ENCODE data around the gene PKD2L1.
"Not testable (repeated sequence)": the region's sequence is repeated elsewhere in the genome, so short reads cannot be mapped to it uniquely, and the experiment has no call there.

- TF ChIP-seq, protein P1, sequence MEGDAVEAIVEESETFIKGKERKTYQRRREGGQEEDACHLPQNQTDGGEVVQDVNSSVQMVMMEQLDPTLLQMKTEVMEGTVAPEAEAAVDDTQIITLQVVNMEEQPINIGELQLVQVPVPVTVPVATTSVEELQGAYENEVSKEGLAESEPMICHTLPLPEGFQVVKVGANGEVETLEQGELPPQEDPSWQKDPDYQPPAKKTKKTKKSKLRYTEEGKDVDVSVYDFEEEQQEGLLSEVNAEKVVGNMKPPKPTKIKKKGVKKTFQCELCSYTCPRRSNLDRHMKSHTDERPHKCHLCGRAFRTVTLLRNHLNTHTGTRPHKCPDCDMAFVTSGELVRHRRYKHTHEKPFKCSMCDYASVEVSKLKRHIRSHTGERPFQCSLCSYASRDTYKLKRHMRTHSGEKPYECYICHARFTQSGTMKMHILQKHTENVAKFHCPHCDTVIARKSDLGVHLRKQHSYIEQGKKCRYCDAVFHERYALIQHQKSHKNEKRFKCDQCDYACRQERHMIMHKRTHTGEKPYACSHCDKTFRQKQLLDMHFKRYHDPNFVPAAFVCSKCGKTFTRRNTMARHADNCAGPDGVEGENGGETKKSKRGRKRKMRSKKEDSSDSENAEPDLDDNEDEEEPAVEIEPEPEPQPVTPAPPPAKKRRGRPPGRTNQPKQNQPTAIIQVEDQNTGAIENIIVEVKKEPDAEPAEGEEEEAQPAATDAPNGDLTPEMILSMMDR (IDR thresholded peaks at IDR 0.05; ENCODE audit: insufficient read depth, low read depth, low read length): not testable (repeated sequence)
- TF ChIP-seq EZH2 (IDR thresholded peaks at IDR 0.05; ENCODE audit: insufficient read depth, low read length): not testable (repeated sequence)
These were observed 44.7 kb downstream of the PKD2L1 start for GRCh38 chr10:100285326-100285725.

Measured in astrocyte (in vitro differentiated cells and primary cell).